Transverse colon (tissue), 4 donors: Measurements from ENCODE around the gene NUDCD3.

Experiments
- CTCF ChIP-seq, 5 experiments: fragments of 200-600 bp in 3 of 5; fragments of 450-650 bp in 2 of 5; sonication (generic) in 3 of 5; IDR thresholded peaks; 1 replicate in 2 of 5; 2 replicates in 3 of 5; pipeline ENCODE4 v1.5.1; 2016 to 2017; ENCODE audit warnings: antibody characterized with exemption in 5 of 5, inconsistent platforms in 3 of 5, mild to moderate bottlenecking in 2 of 5, moderate library complexity in 1 of 5
- POLR2A ChIP-seq: fragments of 450-650 bp; IDR thresholded peaks from one replicate; pipeline ENCODE4 v1.6.1; 2016; ENCODE audit warnings: antibody characterized with exemption, mild to moderate bottlenecking, moderate library complexity
- POLR2AphosphoS5 ChIP-seq, 3 donors: sonication (generic); formaldehyde crosslinking; IDR thresholded peaks; one replicate each; pipeline ENCODE4 v1.6.1; 2016; ENCODE audit warnings: antibody characterized with exemption in 3 of 3

- TF ChIP-seq CTCF (IDR thresholded peaks at IDR 0.05) (no peak), POLR2AphosphoS5 (IDR thresholded peaks at IDR 0.05) (no peak), POLR2A (no peak)
Measured at GRCh38 chr7:44415047-44415446, 75.4 kb downstream of the NUDCD3 start.
